Effector memory CD8-positive, alpha-beta T cell (primary cell): ENCODE data around the gene XPNPEP1.
A peak's percentile ranks its signal among the peaks of the same experiment; 100 is the strongest.
"Not testable (repeated sequence)": the region's sequence is repeated elsewhere in the genome, so short reads cannot be mapped to it uniquely, and the experiment has no call there.

Experiments used
- ATAC-seq: fragments of 150-1000 bp; cut with Tn5 transposase; replicated peaks from 2 replicates; pipeline ENCODE4 v1.10.0; 2021; ENCODE audit warnings: mild to moderate bottlenecking, moderate library complexity
- DNase-seq, 3 experiments: peaks; one replicate each; pipeline ENCODE4 v3.0.0; 2021
- H3K27ac Mint-ChIP-seq, 2 donors: one replicate each; pipeline ENCODE4 v1.8.0; 2022; ENCODE audit warnings: mild to moderate bottlenecking in 2 of 2, mixed read lengths in 2 of 2, moderate library complexity in 2 of 2
- H3K27me3 Mint-ChIP-seq, 2 donors: one replicate each; pipeline ENCODE4 v1.8.0; 2022; ENCODE audit warnings: mixed read lengths in 2 of 2
- H3K36me3 Mint-ChIP-seq: one replicate; pipeline ENCODE4 v1.8.0; 2022; ENCODE audit warnings: mild to moderate bottlenecking, moderate library complexity, mixed read lengths; ENCODE audit not compliant: insufficient read depth
- H3K4me1 Mint-ChIP-seq, 2 donors: one replicate each; pipeline ENCODE4 v1.8.0; 2022; ENCODE audit warnings: low read depth in 2 of 2, mixed read lengths in 2 of 2
- H3K4me3 Mint-ChIP-seq, 2 donors: one replicate each; pipeline ENCODE4 v1.8.0; 2022; ENCODE audit warnings: mild to moderate bottlenecking in 2 of 2, mixed read lengths in 2 of 2, moderate library complexity in 2 of 2
- H3K9me3 Mint-ChIP-seq, 2 donors: one replicate each; pipeline ENCODE4 v1.8.0; 2022; ENCODE audit warnings: mixed read lengths in 2 of 2

Gene XPNPEP1

DNA sequence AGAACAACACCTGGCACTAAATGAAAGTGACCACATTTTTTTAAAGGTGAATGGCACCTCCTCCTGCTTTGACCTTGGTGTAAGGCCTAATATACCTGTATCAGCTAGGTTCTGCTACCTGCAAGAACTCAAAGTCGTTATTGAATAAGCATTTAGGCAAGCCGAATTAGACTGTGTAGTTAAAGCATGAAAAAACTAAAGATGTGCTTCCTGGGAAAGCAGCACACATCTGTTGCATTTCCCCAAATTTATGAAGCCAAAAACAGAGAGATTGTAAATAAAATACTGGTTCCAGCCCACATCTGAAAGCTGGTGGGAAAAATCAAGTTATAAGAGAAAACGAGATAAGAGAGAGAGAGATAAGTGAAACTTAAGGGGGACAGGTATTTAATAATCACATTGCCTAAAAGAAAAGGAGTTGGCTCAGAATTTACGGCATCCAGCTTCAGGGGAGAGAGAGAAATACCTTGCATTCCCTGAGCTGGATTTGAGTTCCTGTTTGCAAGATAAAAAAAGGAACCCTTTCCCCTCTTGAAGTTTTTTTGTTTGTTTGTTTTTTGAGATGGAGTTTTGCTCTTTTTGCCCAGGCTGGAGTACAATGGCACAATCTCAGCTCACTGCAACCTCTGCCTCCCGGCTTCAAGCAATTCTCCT is 1.8 kb upstream of the XPNPEP1 start:
- Mint-ChIP-seq H3K27ac (no peak overlapping the region), H3K27me3 (no peaks in the 10 kb centered on the region), H3K4me3 (peak overlapping the region in 1 of 2 donors; percentile 87), H3K9me3 (no peaks in the 10 kb centered on the region), H3K4me1 (peaks cover 30 to 37% of the 10 kb centered on the region in 2 donors), H3K36me3 (no peaks in the 10 kb centered on the region)
- no peak for DNase-seq
- no peak for ATAC-seq

DNA sequence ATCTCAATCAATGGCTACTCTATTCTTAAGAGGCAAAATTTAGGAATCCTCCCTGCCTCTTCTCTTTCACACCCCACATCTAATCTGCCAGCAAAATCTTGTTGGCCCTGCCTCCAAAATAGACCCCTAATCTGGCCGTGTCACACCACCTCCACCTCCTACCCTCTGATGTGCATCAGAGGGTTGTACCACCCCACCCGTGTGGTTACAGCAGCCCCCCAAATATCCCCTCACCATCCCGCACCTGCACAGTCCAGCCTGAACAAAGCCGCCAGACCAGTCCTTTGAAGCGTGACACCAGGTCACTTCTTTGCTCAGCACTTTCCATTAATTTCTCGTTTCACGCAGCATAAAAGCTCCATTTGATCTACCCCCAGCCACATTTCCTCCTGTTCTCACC is 776 bp upstream of the XPNPEP1 start:
- no peaks in the 10 kb centered on the region for H3K9me3 Mint-ChIP-seq
- peak overlapping the region; percentile 86 to 87 for H3K4me3 Mint-ChIP-seq
- DNase-seq: no peak
- no peaks in the 10 kb centered on the region for H3K27me3 Mint-ChIP-seq
- H3K36me3 Mint-ChIP-seq: no peaks in the 10 kb centered on the region
- H3K4me1 Mint-ChIP-seq: peaks cover 38 to 45% of the 10 kb centered on the region in 2 donors
- H3K27ac Mint-ChIP-seq: peak overlapping the region; percentile 94 to 96
- no peak for ATAC-seq

DNA sequence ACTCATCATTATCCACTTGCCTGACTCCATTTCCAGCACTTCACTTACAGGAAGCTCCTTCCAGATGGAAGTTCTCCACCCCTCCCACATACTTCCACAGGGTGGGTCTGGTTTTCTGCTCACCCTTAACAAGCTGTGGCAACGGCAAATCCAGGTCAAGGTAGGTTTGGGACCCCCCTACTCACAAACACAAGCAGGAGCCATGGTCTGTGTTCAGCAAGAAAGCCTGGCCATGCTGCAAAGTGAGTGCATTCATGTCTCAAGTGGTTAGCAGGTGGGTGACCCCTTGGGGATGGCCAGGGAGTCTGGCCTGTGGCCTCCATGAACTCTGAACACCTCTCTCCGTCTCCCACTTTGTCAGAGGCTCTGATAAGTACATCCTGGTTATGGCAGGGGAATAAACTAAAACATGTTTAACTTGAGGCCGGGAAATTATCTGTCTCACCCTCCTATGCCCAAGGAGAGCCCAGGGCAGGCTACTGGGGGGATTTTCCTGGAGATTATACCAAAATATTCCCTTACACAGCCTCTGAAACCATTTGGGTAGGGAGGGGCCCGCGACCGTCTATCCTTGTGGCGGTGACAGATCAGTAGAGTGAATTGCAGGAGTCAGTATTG is 844 bp downstream of the XPNPEP1 start:
- no peaks in the 10 kb centered on the region for H3K36me3 Mint-ChIP-seq
- no peaks in the 10 kb centered on the region for H3K27me3 Mint-ChIP-seq
- H3K4me3 Mint-ChIP-seq: peak overlapping the region; percentile 86 to 87
- ATAC-seq: no peak
- peaks cover 46 to 55% of the 10 kb centered on the region in 2 donors for H3K4me1 Mint-ChIP-seq
- peak overlapping the region; percentile 94 to 96 for H3K27ac Mint-ChIP-seq
- no peaks in the 10 kb centered on the region for H3K9me3 Mint-ChIP-seq
- no peak for DNase-seq

DNA sequence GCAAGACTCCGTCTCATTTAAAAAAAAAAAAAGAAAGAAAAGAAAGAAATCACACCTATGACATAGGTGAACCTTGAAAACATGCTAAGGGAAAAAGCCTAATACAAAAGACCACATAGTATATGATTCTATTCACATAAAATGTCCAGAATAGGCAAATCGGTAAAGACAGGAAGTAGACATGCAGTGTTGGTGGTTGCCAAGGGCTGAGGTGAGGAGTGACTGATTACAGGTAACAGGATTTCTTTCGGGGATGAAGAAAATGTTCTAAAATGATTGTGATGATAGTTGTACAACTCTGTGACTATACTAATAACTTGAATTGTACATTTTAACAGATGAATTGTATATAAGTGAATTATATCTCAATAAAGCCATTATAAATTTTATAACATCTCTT is 3.3 kb downstream of the XPNPEP1 start:
- Mint-ChIP-seq H3K4me1 (peaks cover 59 to 70% of the 10 kb centered on the region in 2 donors), H3K27ac (peak overlapping the region; percentile 0 to 96), H3K4me3 (peak overlapping the region; percentile 4 to 42), H3K36me3 (no peaks in the 10 kb centered on the region), H3K27me3 (no peaks in the 10 kb centered on the region), H3K9me3 (no peaks in the 10 kb centered on the region)
- DNase-seq (no peak), ATAC-seq (peak; percentile 29)

DNA sequence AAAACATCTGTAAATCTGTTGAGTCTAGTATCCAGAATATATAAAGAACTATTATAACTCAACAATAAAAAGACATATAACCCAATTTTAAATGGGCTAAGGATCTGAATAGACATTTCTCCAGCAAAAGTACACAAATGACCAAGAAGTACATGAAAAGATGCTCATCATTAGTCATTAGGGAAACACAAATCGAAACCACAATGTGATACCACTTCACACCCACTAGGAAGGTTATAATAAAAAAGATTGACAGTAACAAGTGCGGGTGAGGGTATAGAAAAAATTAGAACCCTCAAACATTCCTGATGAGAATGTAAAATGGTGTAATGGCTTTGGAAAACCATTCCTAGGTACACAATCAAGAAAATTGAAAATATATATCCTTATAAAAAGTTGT is 4.1 kb downstream of the XPNPEP1 start:
- Mint-ChIP-seq H3K9me3 (no peaks in the 10 kb centered on the region), H3K4me1 (peaks cover 58 to 71% of the 10 kb centered on the region in 2 donors), H3K36me3 (peaks cover 6% of the 10 kb centered on the region), H3K4me3 (peak overlapping the region; percentile 29 to 42), H3K27ac (peak overlapping the region in 1 of 2 donors; percentile 0), H3K27me3 (no peaks in the 10 kb centered on the region)
- DNase-seq (no peak), ATAC-seq (no peak)

DNA sequence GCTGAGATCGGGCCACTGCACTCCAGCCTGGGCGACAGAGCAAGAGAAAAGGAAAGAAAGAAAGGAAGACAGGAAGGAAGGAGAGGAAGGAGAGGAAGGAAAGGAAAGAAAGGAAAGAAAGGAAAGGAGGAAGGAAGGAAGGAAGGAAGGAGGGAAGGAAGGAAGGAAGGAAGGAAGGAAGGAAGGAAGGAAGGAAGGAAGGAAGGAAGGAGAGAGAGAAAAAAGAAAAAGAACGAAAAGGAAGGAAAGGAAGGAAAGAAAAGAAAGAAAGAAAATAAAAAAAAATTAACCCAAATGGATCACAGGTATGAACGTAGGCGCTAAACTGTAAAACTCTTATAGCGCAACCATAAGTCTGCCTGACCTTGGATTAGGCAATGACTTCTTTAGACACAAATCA is 4.6 kb downstream of the XPNPEP1 start:
- not testable (repeated sequence) for H3K36me3 Mint-ChIP-seq, H3K27me3 Mint-ChIP-seq, DNase-seq, H3K9me3 Mint-ChIP-seq, ATAC-seq
- Mint-ChIP-seq H3K4me1 (peaks cover 54 to 71% of the 10 kb centered on the region in 2 donors), H3K27ac (peak overlapping the region in 1 of 2 donors; percentile 0), H3K4me3 (peak overlapping the region; percentile 29 to 42)

DNA sequence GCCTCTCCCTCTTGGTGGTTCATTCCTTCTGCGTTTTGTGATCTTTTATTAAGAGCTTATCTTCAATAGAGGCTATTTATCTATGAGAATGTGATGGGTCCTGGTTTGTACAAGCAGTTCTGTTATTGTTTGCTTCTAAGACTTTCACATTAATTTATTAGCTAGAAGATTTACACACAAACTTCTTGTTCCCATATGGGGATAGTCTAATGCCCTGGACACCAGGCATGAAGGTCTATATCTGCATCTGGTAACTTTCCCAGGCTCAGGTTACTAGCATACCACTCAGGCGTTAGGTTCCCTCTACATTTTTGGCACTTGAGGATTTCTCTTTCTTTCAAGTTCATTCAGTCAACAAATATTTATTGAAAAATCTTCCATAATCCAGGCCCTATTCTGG is 7.7 kb downstream of the XPNPEP1 start:
- peak overlapping the region; percentile 66 to 82 for H3K27ac Mint-ChIP-seq
- no peaks in the 10 kb centered on the region for H3K9me3 Mint-ChIP-seq
- ATAC-seq (no peak), DNase-seq (no peak)
- H3K4me3 Mint-ChIP-seq: peak overlapping the region; percentile 10 to 68
- peaks cover 6% of the 10 kb centered on the region for H3K36me3 Mint-ChIP-seq
- no peaks in the 10 kb centered on the region for H3K27me3 Mint-ChIP-seq
- peaks cover 54 to 78% of the 10 kb centered on the region in 2 donors for H3K4me1 Mint-ChIP-seq

DNA sequence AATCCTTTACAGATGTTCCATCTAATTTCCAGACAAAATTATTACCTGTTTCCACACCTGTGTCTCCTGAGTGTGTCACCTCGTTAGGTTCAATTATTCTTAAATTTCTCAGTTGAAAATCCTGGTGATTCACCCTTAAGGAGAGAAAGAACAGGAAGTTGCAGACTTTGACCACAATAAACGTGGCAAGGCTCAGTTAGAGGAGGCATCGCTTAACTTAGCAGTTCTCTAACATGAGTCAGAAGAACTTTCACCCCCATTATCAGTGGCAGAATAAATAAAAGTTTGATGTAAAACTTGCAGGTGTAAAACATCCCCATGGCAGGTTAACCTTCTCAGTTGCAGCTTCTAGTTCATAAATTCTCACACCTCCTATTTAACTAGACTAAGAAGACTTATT is 8.3 kb downstream of the XPNPEP1 start:
- Mint-ChIP-seq H3K36me3 (peaks cover 6% of the 10 kb centered on the region), H3K4me1 (peaks cover 57 to 78% of the 10 kb centered on the region in 2 donors), H3K4me3 (peak overlapping the region; percentile 10 to 68), H3K27ac (peak overlapping the region; percentile 66 to 82), H3K9me3 (no peaks in the 10 kb centered on the region), H3K27me3 (no peaks in the 10 kb centered on the region)
- peak; percentile 87 for ATAC-seq
- peak; percentile 17 to 44 (median 24) for DNase-seq

DNA sequence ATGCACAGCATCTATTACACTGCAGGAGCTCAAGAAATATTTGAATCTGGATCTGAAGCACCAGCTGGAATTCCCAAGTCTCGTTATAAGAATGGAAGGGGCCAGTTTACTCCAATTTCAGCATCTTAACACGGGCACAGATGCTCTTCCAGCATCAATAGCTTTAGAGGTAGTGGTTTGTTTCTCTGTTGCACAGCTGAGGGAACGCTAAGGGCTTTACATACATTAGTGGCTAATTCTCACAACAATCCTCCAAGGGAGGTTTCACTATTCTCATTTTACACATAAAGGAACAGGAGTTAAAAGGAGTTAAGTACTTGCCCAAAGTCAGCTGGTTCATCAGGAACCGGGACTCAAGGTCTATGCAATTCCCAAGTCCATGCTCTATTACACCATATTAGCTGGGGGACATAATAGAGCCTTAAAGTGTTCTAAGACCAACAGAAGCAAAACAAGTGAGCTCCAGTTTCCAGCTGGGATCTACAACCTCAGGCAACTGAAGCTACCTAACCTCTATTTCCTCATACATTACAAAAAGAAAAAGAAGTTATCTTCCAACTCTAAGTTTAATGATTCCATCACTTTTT is 9.9 kb downstream of the XPNPEP1 start:
- H3K4me3 Mint-ChIP-seq: peak overlapping the region in 1 of 2 donors; percentile 16
- H3K36me3 Mint-ChIP-seq: peaks cover 9% of the 10 kb centered on the region
- ATAC-seq: no peak
- H3K9me3 Mint-ChIP-seq: no peaks in the 10 kb centered on the region
- H3K27ac Mint-ChIP-seq: peak overlapping the region in 1 of 2 donors; percentile 39
- H3K27me3 Mint-ChIP-seq: no peaks in the 10 kb centered on the region
- no peak for DNase-seq
- H3K4me1 Mint-ChIP-seq: peaks cover 50 to 73% of the 10 kb centered on the region in 2 donors

DNA sequence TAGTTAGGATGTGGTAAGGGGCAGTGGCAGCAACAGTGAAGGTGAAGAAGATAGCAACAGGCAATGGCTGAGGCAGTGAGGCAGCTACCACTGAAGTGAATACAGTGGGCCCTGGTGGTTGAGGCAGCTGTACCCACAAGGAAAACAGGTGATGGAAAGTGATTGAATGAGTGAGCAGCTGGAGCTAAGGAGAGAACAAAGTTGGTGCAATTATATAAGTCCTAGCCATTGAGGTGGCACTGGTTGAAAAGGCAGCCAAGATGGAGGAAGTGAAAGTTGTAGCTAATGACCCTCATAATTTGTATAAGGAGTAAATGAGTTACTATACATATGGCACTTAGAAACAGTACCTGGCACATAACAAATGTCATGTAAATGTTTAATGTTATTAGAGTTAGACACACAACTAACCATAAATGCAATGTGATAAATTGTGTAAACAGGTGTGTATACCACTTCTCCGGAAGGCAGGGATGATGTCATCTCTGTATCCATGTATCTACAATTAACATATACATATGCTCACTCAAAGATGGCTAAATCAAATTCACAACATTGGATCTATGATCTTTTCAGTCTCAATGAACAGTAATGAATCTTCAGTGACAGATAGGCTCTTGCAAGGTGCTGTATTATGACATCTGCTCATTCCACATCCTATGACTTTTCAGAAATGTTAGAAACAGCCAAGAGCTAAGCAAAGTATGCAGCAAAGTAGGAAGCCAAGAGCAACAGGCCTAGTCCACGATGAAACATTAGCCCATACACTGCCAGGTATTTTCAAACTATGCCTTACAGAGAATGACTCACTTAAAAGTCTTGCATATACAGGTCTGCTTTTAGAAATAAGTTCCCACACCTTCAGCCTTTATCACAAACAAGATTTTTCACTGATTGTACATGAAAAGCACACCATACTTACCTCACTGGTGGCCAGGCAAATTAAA is 10.7 kb downstream of the XPNPEP1 start:
- Mint-ChIP-seq H3K4me3 (peak overlapping the region in 1 of 2 donors; percentile 16), H3K4me1 (peaks cover 47 to 72% of the 10 kb centered on the region in 2 donors), H3K27ac (peak overlapping the region in 1 of 2 donors; percentile 94), H3K9me3 (no peaks in the 10 kb centered on the region), H3K27me3 (no peaks in the 10 kb centered on the region), H3K36me3 (peaks cover 10% of the 10 kb centered on the region)
- DNase-seq (no peak), ATAC-seq (no peak)

DNA sequence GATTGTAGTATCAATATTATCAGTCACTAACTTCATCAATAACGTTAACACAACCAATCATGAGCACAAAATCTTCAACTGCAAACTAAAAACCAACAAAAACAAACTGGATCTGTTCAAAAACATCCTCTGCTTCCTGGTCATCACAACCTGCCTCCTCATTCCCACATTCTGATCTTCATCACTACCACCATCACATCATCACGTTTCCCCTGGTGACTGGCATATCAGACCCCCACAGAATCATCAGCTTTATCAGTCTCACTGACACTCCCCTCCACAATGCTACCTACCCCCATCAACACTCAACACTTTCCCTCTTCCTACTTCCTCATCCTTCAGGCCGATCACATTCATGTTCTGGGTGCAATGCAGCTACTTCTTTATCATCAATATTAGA is 11.4 kb downstream of the XPNPEP1 start:
- Mint-ChIP-seq H3K4me1 (peaks cover 51 to 77% of the 10 kb centered on the region in 2 donors), H3K4me3 (peak overlapping the region in 1 of 2 donors; percentile 1), H3K27ac (peak overlapping the region in 1 of 2 donors; percentile 94), H3K9me3 (no peaks in the 10 kb centered on the region), H3K36me3 (peaks cover 12% of the 10 kb centered on the region), H3K27me3 (no peaks in the 10 kb centered on the region)
- DNase-seq (no peak), ATAC-seq (no peak)

DNA sequence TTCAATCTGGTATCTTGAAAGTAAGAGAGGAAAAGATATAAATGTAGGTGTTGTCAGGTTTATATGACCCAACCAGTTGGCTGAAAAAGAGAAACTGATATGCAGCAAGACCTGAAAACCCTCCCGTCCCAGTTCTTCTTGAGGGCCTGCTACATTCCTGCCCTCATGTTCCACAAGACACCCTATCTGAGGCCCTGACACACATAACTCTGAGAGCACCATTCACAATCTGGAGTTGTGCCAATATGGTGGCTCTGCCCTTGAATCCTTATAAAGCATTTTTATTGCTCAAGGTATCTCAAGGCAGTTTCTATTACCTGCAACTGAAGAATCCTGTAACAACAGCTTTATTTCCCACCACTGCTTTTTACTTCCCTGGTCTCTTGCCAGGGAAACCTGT is 17.0 kb downstream of the XPNPEP1 start:
- Mint-ChIP-seq H3K27ac (peak overlapping the region in 1 of 2 donors; percentile 2), H3K4me3 (no peak overlapping the region), H3K27me3 (no peaks in the 10 kb centered on the region), H3K9me3 (no peaks in the 10 kb centered on the region), H3K4me1 (peaks cover 40 to 68% of the 10 kb centered on the region in 2 donors), H3K36me3 (peaks cover 10% of the 10 kb centered on the region)
- ATAC-seq (no peak), DNase-seq (no peak)

DNA sequence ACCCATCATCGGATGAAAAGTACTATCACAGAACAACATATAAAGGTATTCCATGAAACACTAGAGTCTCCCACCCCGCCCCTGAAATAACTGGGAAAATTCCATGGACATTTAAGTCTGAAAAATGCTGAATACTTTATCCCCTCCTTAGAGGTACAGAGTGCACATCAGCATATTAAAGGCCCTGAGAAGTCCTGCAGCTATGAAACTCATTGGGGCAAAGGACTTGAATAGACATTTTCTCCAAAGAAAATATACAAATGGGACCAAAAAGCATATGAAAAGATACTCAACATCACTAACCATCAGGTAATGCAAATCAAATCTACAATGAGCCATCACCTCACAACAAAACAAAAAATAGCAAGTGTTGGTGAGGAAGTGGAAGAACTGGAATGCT is 18.9 kb downstream of the XPNPEP1 start:
- no peak for DNase-seq
- Mint-ChIP-seq H3K27me3 (no peaks in the 10 kb centered on the region), H3K27ac (peak overlapping the region; percentile 7 to 96), H3K4me1 (peaks cover 32 to 62% of the 10 kb centered on the region in 2 donors), H3K9me3 (no peaks in the 10 kb centered on the region), H3K4me3 (peak overlapping the region in 1 of 2 donors; percentile 25), H3K36me3 (peaks cover 10% of the 10 kb centered on the region)
- no peak for ATAC-seq
